Measurements from ENCODE around the gene GNAQ. TPM values are rescaled to one million over a fixed set of nuclear protein-coding genes. Genes with fewer than 3 reads are reported as not detected.

The GNAQ gene
- polyA plus RNA-seq, 1 experiment: 71.4 TPM

DNA sequence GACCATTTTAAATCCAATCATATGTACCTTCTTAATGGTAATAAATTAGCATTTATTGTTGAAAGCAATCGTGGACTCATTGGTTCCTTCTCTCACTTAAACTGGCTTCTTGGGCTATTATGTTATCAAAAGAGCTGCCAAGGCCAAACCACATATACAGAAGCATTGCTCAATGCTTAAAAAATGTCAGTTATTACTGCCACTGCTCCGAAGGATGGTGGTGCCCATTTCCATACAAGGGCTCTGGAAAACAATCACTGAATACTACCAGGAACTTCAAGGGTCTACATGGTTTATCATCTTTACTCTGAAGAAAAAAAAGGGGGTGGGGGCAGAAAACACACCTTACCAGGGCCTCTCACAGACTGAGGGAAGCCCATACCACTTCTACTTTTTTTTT is 104.3 kb downstream of the GNAQ start:
- ChIA-PET CTCF (no interaction called here), POLR2A (no interaction called here)
- H3K27ac ChIP-seq (ENCODE audit: low read depth, low read length): no peak overlapping the region

DNA sequence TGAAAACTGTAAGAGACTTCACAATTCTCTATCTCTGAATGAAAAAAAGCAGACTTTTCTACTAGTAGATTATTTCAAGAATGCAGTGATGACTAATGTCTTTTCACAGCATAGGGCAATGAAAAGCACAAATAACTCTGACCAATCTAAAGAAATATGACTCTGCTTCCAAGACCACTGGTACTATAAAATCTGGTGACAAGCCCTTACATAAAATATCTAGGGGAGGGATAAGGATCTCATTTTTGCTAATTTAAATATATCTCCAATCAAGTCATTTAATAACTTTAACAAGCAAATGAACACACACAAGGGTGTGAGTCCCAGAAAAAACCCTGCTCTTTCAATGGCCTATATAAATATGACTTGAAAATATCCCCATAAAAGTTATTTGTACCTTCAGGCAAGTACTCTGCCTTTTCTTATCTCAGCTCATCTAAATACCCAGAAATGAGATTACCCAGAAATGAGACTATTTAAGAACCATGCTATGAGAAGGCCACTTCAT is 105.2 kb downstream of the GNAQ start:
- no peak overlapping the region for H3K27ac ChIP-seq (ENCODE audit: low read depth, low read length)
- H3K27me3 ChIP-seq (ENCODE audit: control insufficient read depth, insufficient read depth, low read length): no peaks in the 10 kb centered on the region
- TF ChIP-seq, protein P1, sequence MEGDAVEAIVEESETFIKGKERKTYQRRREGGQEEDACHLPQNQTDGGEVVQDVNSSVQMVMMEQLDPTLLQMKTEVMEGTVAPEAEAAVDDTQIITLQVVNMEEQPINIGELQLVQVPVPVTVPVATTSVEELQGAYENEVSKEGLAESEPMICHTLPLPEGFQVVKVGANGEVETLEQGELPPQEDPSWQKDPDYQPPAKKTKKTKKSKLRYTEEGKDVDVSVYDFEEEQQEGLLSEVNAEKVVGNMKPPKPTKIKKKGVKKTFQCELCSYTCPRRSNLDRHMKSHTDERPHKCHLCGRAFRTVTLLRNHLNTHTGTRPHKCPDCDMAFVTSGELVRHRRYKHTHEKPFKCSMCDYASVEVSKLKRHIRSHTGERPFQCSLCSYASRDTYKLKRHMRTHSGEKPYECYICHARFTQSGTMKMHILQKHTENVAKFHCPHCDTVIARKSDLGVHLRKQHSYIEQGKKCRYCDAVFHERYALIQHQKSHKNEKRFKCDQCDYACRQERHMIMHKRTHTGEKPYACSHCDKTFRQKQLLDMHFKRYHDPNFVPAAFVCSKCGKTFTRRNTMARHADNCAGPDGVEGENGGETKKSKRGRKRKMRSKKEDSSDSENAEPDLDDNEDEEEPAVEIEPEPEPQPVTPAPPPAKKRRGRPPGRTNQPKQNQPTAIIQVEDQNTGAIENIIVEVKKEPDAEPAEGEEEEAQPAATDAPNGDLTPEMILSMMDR (IDR thresholded peaks at IDR 0.05; ENCODE audit: low read depth, low read length): no peak
- CTCF ChIA-PET: interaction anchor here (0.6 kb wide), 1 partner anchor 17 kb away, joined by 4 read pairs; no protein-coding TSS in a partner anchor
- H3K9me3 ChIP-seq (ENCODE audit: control insufficient read depth, insufficient read depth, low read length): no peaks in the 10 kb centered on the region
- H3K4me3 ChIP-seq (ENCODE audit: low read depth, low read length): no peak overlapping the region
- no peak for DNase-seq (ENCODE audit: low read depth, low spot score)
- POLR2A ChIA-PET: no interaction called here

More for the DNA sequence above, 104.3 kb downstream of the GNAQ start:
- TF ChIP-seq, protein P1 (IDR thresholded peaks at IDR 0.05; ENCODE audit: low read depth, low read length): no peak
- no peak for DNase-seq (ENCODE audit: low read depth, low spot score)
- Histone ChIP-seq H3K27me3 (ENCODE audit: control insufficient read depth, insufficient read depth, low read length) (no peaks in the 10 kb centered on the region), H3K9me3 (ENCODE audit: control insufficient read depth, insufficient read depth, low read length) (no peaks in the 10 kb centered on the region), H3K4me3 (ENCODE audit: low read depth, low read length) (no peak overlapping the region)

DNA sequence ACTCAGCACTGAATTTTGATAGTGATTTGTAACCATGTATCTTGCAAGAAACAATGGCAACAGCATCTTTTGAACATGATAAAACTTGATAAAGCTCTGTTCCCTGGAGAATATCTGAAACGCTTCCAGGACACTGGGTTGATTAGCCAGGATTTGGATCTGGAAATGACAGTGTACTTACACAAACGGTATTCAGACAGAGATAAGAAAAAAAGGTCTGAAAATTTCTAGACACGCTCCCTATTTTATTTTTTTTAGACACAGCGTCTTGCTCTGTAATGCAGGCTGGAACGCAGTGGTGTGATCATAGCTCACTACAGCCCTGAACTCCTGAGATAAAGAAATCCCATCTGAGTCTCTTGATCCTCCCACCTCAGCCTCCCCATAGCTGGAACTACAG is 109.0 kb downstream of the GNAQ start:
- Histone ChIP-seq H3K27me3 (ENCODE audit: control insufficient read depth, insufficient read depth, low read length) (no peaks in the 10 kb centered on the region), H3K27ac (ENCODE audit: low read depth, low read length) (no peak overlapping the region), H3K9me3 (ENCODE audit: control insufficient read depth, insufficient read depth, low read length) (no peaks in the 10 kb centered on the region), H3K4me3 (ENCODE audit: low read depth, low read length) (no peak overlapping the region)
- ChIA-PET CTCF (interaction anchor here (1.6 kb wide), 1 partner anchor 465 kb away, joined by 5 read pairs; no protein-coding TSS in a partner anchor), POLR2A (no interaction called here)
- no peak for DNase-seq (ENCODE audit: low read depth, low spot score)
- TF ChIP-seq, protein P1 (IDR thresholded peaks at IDR 0.05; ENCODE audit: low read depth, low read length): no peak

DNA sequence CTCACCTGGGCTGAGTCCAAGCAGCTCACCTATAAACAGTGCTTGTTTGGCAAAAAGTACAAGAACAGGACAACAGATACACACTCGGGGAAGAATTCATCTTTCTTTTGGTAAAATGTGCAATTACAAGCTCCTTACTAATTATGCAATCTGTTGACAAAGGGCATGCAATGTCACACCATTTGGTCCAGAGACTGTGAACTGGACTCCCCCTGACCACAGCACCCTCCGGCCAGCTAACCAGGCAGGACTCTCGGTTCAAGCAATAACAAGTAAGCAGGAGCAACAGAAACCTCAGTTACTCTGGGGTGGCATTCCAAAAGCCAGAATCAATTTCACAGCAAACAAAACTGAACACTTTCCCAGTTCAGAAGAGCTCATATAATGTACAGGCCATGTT is 113.8 kb downstream of the GNAQ start:
- Histone ChIP-seq H3K4me3 (ENCODE audit: low read depth, low read length) (no peak overlapping the region), H3K27me3 (ENCODE audit: control insufficient read depth, insufficient read depth, low read length) (no peaks in the 10 kb centered on the region), H3K27ac (ENCODE audit: low read depth, low read length) (no peak overlapping the region), H3K9me3 (ENCODE audit: control insufficient read depth, insufficient read depth, low read length) (no peaks in the 10 kb centered on the region)
- no peak for DNase-seq (ENCODE audit: low read depth, low spot score)
- CTCF ChIA-PET: interaction anchor here (0.6 to 2.4 kb wide), 2 partner anchors 59 to 200 kb away, joined by 3 to 7 read pairs; no protein-coding TSS in a partner anchor
- TF ChIP-seq, protein P1 (IDR thresholded peaks at IDR 0.05; ENCODE audit: low read depth, low read length): no peak
- POLR2A ChIA-PET: no interaction called here

DNA sequence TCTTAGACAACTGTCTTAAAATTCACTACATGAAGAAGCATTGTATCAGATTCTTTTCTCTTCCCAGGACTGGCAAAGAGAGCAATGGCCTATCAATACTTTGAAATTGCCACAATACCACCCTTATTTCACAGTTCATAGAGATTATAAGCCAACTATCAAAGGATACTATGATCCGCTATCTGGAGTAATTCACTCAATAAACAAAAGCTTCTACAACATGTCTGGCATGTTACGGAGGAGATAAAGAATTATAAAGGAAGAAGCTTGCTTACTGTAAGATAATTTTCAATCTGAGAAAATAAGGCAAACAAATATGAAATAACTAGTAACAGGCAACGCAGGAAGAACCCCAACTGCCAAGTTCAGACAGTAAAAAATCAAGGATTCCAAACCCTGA is 114.8 kb downstream of the GNAQ start:
- POLR2A ChIA-PET: interaction anchor here (0.7 kb wide), 1 partner anchor 97 kb away, joined by 4 read pairs; no protein-coding TSS in a partner anchor
- no peak overlapping the region for H3K27ac ChIP-seq (ENCODE audit: low read depth, low read length)
- no peaks in the 10 kb centered on the region for H3K27me3 ChIP-seq (ENCODE audit: control insufficient read depth, insufficient read depth, low read length)
- CTCF ChIA-PET: interaction anchor here (1.0 to 2.4 kb wide), 2 partner anchors 9 to 60 kb away, joined by 3 to 7 read pairs; no protein-coding TSS in a partner anchor
- DNase-seq (ENCODE audit: low read depth, low spot score): no peak
- TF ChIP-seq, protein P1 (IDR thresholded peaks at IDR 0.05; ENCODE audit: low read depth, low read length): no peak
- no peak overlapping the region for H3K4me3 ChIP-seq (ENCODE audit: low read depth, low read length)
- H3K9me3 ChIP-seq (ENCODE audit: control insufficient read depth, insufficient read depth, low read length): no peaks in the 10 kb centered on the region
